Body of pancreas (tissue), 4 donors: ENCODE measurements around the gene DMXL1.

Experiments
- POLR2A ChIP-seq, 3 donors: fragments of 450-650 bp; IDR thresholded peaks; one replicate each; pipeline ENCODE4 v1.6.1; 2016; ENCODE audit warnings: antibody characterized with exemption in 3 of 3, mild to moderate bottlenecking in 2 of 3
- TF ChIP-seq, protein P1 (sequence below), 7 experiments: fragments of 450-650 bp in 4 of 7; fragments of 200-600 bp in 3 of 7; sonication (generic) in 3 of 7; IDR thresholded peaks; one replicate each; pipeline ENCODE4 v1.5.1; 2016 to 2019; ENCODE audit warnings: antibody characterized with exemption in 7 of 7

DNA sequence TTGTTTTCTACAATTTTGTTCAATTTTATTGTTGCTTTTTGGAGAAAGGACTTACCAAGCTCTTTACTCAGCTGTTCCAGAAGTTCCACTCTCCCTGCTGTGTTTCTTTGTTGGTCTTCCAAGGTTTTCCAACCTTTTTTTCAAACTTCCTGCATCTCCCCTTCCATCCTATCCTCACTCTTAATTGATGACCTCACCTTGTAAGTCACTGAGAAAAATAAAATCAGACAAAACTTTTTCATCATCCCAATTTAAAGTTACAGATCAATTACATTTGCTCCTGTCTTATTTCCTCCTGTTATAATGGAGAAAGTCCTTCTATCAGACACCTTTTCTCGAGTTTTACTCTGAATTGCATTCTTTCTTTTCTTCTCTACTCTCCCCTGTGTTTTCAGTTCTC is 121.1 kb downstream of the DMXL1 start:
- TF ChIP-seq, protein P1, sequence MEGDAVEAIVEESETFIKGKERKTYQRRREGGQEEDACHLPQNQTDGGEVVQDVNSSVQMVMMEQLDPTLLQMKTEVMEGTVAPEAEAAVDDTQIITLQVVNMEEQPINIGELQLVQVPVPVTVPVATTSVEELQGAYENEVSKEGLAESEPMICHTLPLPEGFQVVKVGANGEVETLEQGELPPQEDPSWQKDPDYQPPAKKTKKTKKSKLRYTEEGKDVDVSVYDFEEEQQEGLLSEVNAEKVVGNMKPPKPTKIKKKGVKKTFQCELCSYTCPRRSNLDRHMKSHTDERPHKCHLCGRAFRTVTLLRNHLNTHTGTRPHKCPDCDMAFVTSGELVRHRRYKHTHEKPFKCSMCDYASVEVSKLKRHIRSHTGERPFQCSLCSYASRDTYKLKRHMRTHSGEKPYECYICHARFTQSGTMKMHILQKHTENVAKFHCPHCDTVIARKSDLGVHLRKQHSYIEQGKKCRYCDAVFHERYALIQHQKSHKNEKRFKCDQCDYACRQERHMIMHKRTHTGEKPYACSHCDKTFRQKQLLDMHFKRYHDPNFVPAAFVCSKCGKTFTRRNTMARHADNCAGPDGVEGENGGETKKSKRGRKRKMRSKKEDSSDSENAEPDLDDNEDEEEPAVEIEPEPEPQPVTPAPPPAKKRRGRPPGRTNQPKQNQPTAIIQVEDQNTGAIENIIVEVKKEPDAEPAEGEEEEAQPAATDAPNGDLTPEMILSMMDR (IDR thresholded peaks at IDR 0.05) = no peak
- no peak for TF ChIP-seq POLR2A (IDR thresholded peaks at IDR 0.05)
